Activated B cell treated with CpG ODN at 0.5 μM for 24 hours (primary cell): ENCODE measurements around the gene PDE1C. TPM values are rescaled to one million over a fixed set of nuclear protein-coding genes. Genes with fewer than 3 reads are reported as not detected.

Source experiments
- ATAC-seq: fragments of 200-7000 bp; cut with Tn5 transposase; one replicate; pipeline ENCODE4 v1.10.0; 2021; ENCODE audit warnings: low read depth, mild to moderate bottlenecking, moderate library complexity
- CTCF ChIA-PET: fragments of 350-600 bp; sonication (Branson Sonifier 250); formaldehyde crosslinking; loops from one replicate; lab custom pipeline; 2021; ENCODE audit warnings: antibody characterized with exemption; lab: Charles Lee
- POLR2A ChIA-PET: fragments of 350-600 bp; sonication (Branson Sonifier 250); formaldehyde crosslinking; loops from one replicate; lab custom pipeline; 2021; ENCODE audit warnings: antibody characterized with exemption; lab: Charles Lee
- DNase-seq: peaks from one replicate; pipeline ENCODE4 v3.0.0; 2022
- H3K27ac Mint-ChIP-seq: one replicate; pipeline ENCODE4 v1.8.0; 2020; ENCODE audit warnings: mixed read lengths
- H3K27me3 Mint-ChIP-seq: one replicate; pipeline ENCODE4 v1.8.0; 2021; ENCODE audit warnings: mixed read lengths
- H3K36me3 Mint-ChIP-seq: one replicate; pipeline ENCODE4 v1.8.0; 2021; ENCODE audit warnings: low read depth, mixed read lengths
- H3K4me1 Mint-ChIP-seq: one replicate; pipeline ENCODE4 v1.8.0; 2021; ENCODE audit warnings: mixed read lengths
- H3K4me3 Mint-ChIP-seq: one replicate; pipeline ENCODE4 v1.8.0; 2020; ENCODE audit warnings: mild to moderate bottlenecking, mixed read lengths
- H3K9me3 Mint-ChIP-seq: one replicate; pipeline ENCODE4 v1.8.0; 2020; ENCODE audit warnings: mixed read lengths
- CTCF ChIP-seq: fragments of 200-600 bp; IDR thresholded peaks from one replicate; pipeline ENCODE4 v1.8.0; 2022; ENCODE audit warnings: antibody characterized with exemption, mild to moderate bottlenecking
- intact Hi-C: fragments of 100-400 bp; cut with micrococcal nuclease; formaldehyde crosslinking; loops from one replicate; pipeline ENCODE4 v1.15.1; 2024
- total RNA-seq: library from RNA; stranded (reverse); gene quantifications from 2 replicates; pipeline ENCODE4 v1.2.3, GENCODE V29; 2022

PDE1C gene
- total RNA-seq, 1 donor from 2014 or later: not detected

- H3K4me1 Mint-ChIP-seq: no peaks in the 10 kb centered on the region
- no peaks in the 10 kb centered on the region for H3K9me3 Mint-ChIP-seq
- no peak for TF ChIP-seq CTCF
- H3K27me3 Mint-ChIP-seq: no peaks in the 10 kb centered on the region
- CTCF ChIA-PET: no interaction called here
- ATAC-seq (no peak), DNase-seq (no peak)
- no peaks in the 10 kb centered on the region for H3K36me3 Mint-ChIP-seq
- H3K4me3 Mint-ChIP-seq: no peak overlapping the region
- POLR2A ChIA-PET: no interaction called here
- intact Hi-C loops: no loop called here
- no peak overlapping the region for H3K27ac Mint-ChIP-seq
Observed at GRCh38 chr7:31910191-31910590, 160.0 kb downstream of the PDE1C start.

- TF ChIP-seq CTCF: no peak
- ATAC-seq (no peak), DNase-seq (no peak)
- ChIA-PET POLR2A (no interaction called here), CTCF (no interaction called here)
- H3K27me3 Mint-ChIP-seq: no peaks in the 10 kb centered on the region
- H3K4me1 Mint-ChIP-seq: no peaks in the 10 kb centered on the region
- no peak overlapping the region for H3K4me3 Mint-ChIP-seq
- no peaks in the 10 kb centered on the region for H3K9me3 Mint-ChIP-seq
- H3K27ac Mint-ChIP-seq: no peak overlapping the region
- intact Hi-C loops: no loop called here
- H3K36me3 Mint-ChIP-seq: no peaks in the 10 kb centered on the region
Observed at GRCh38 chr7:31906479-31907171, 163.6 kb downstream of the PDE1C start.

GRCh38 chr7:31903962-31904361 is 166.2 kb downstream of the PDE1C start:
- H3K4me3 Mint-ChIP-seq: no peak overlapping the region
- ATAC-seq (no peak), DNase-seq (no peak)
- ChIA-PET CTCF (no interaction called here), POLR2A (no interaction called here)
- no peaks in the 10 kb centered on the region for H3K27me3 Mint-ChIP-seq
- H3K36me3 Mint-ChIP-seq: no peaks in the 10 kb centered on the region
- intact Hi-C loops: no loop called here
- no peaks in the 10 kb centered on the region for H3K9me3 Mint-ChIP-seq
- H3K27ac Mint-ChIP-seq: no peak overlapping the region
- H3K4me1 Mint-ChIP-seq: no peaks in the 10 kb centered on the region
- no peak for TF ChIP-seq CTCF

- H3K9me3 Mint-ChIP-seq: no peaks in the 10 kb centered on the region
- TF ChIP-seq CTCF: no peak
- H3K4me1 Mint-ChIP-seq: no peaks in the 10 kb centered on the region
- H3K27ac Mint-ChIP-seq: no peak overlapping the region
- no peak for DNase-seq
- ChIA-PET POLR2A (no interaction called here), CTCF (no interaction called here)
- no peaks in the 10 kb centered on the region for H3K27me3 Mint-ChIP-seq
- H3K36me3 Mint-ChIP-seq: no peaks in the 10 kb centered on the region
- no peak overlapping the region for H3K4me3 Mint-ChIP-seq
- no peak for ATAC-seq
- intact Hi-C loops: no loop called here
Observed at GRCh38 chr7:31899356-31899927, 170.8 kb downstream of the PDE1C start.

- Mint-ChIP-seq H3K9me3 (no peaks in the 10 kb centered on the region), H3K27ac (no peak overlapping the region), H3K36me3 (no peaks in the 10 kb centered on the region), H3K4me3 (no peak overlapping the region), H3K4me1 (no peaks in the 10 kb centered on the region), H3K27me3 (no peaks in the 10 kb centered on the region)
- intact Hi-C loops: no loop called here
- ATAC-seq (no peak), DNase-seq (no peak)
- POLR2A ChIA-PET: no interaction called here
- CTCF ChIA-PET: no interaction called here
- TF ChIP-seq CTCF: no peak
Observed at GRCh38 chr7:31896925-31897324, 173.3 kb downstream of the PDE1C start.
